A673 (cell line): ENCODE results near the gene FYCO1. TPM values are rescaled to one million over a fixed set of nuclear protein-coding genes. Genes with fewer than 3 reads are reported as not detected.

Experiments
- BruUV-seq: library from RNA; stranded (reverse); fragments of 400-500 nt; replicated peaks from 2 replicates; lab custom pipeline; 2021; lab: Mats Ljungman, UMichigan
- CTCF ChIA-PET: fragments of 300-600 bp; sonication (Branson Sonifier 250); formaldehyde crosslinking; loops from one replicate; lab custom pipeline; 2022; ENCODE audit warnings: antibody characterized with exemption; lab: Charles Lee
- POLR2A ChIA-PET: fragments of 300-600 bp; sonication (Branson Sonifier 250); formaldehyde crosslinking; loops from one replicate; lab custom pipeline; 2022; ENCODE audit warnings: antibody characterized with exemption; ENCODE audit not compliant: low non-redundant PET; lab: Charles Lee
- DNase-seq: peaks from one replicate; pipeline ENCODE4 v3.0.0-alpha.2; 2015; ENCODE audit warnings: low spot score
- H3K27ac ChIP-seq: fragments of 200-600 bp; sonication (generic); 2 replicates; pipeline ENCODE4 v1.5.1; 2016; ENCODE audit warnings: mixed run types, low read depth, mild to moderate bottlenecking, mixed read lengths, antibody characterized with exemption, low read length; ENCODE audit not compliant: poor library complexity, severe bottlenecking
- H3K27me3 ChIP-seq: fragments of 200-600 bp; sonication (generic); replicated peaks from 2 replicates; pipeline ENCODE4 v1.6.1; 2017; ENCODE audit warnings: mixed run types, low read depth, mild to moderate bottlenecking, mixed read lengths, antibody characterized with exemption, low read length; ENCODE audit not compliant: insufficient read depth, poor library complexity
- H3K36me3 ChIP-seq: fragments of 200-600 bp; sonication (generic); 2 replicates; pipeline ENCODE4 v1.6.1; 2016; ENCODE audit warnings: mixed run types, mild to moderate bottlenecking, mixed read lengths, antibody characterized with exemption, low read length; ENCODE audit not compliant: insufficient read depth, poor library complexity, severe bottlenecking
- H3K4me1 ChIP-seq: fragments of 200-600 bp; sonication (generic); 2 replicates; pipeline ENCODE4 v1.6.1; 2017; ENCODE audit warnings: mixed run types, mild to moderate bottlenecking, mixed read lengths, antibody characterized with exemption, low read length; ENCODE audit not compliant: insufficient read depth, poor library complexity, severe bottlenecking
- H3K4me3 ChIP-seq: fragments of 200-600 bp; sonication (generic); 2 replicates; pipeline ENCODE4 v1.5.1; 2016; ENCODE audit warnings: low read depth, mixed run types, mild to moderate bottlenecking, mixed read lengths, low read length; ENCODE audit not compliant: poor library complexity, severe bottlenecking
- H3K9me3 ChIP-seq: fragments of 200-600 bp; sonication (generic); 2 replicates; pipeline ENCODE4 v1.6.1; 2016; ENCODE audit warnings: mixed run types, low read depth, mild to moderate bottlenecking, mixed read lengths, antibody characterized with exemption, low read length; ENCODE audit not compliant: poor library complexity, severe bottlenecking
- EZH2 ChIP-seq: fragments of 200-600 bp; sonication (generic); IDR thresholded peaks from 2 replicates; pipeline ENCODE4 v1.6.1; 2017; ENCODE audit warnings: borderline replicate concordance, low read depth, mild to moderate bottlenecking, mixed read lengths, antibody characterized with exemption, low read length; ENCODE audit not compliant: poor library complexity, severe bottlenecking
- intact Hi-C: fragments of 100-400 bp; cut with micrococcal nuclease; formaldehyde crosslinking; loops from one replicate; pipeline ENCODE4 v1.10.0; 2022; ENCODE audit not compliant: unreplicated experiment
- total RNA-seq: library from RNA; stranded (reverse); gene quantifications from 2 replicates; pipeline ENCODE4 v1.2.3, GENCODE V29; 2021
- TF ChIP-seq, protein P1 (sequence below): fragments of 300-800, 200-600 bp; sonication (generic); conservative IDR thresholded peaks from 2 replicates; pipeline ENCODE4 v1.5.1; 2017; ENCODE audit warnings: low read depth, mild to moderate bottlenecking, antibody characterized with exemption, low read length, moderate library complexity, mixed read lengths

Gene FYCO1
- total RNA-seq, 1 experiment from 2014 or later = 7.4 TPM

GRCh38 chr3:45988362-45988761 is 7.3 kb downstream of the FYCO1 start:
- DNase-seq = no peak
- BruUV-seq = no TSS peak
- Histone ChIP-seq H3K27ac (no peak overlapping the region), H3K4me3 (no peak overlapping the region), H3K4me1 (no peaks in the 10 kb centered on the region), H3K9me3 (no peaks in the 10 kb centered on the region), H3K27me3 (no peaks in the 10 kb centered on the region), H3K36me3 (peaks cover 2% of the 10 kb centered on the region)
- CTCF ChIA-PET = no interaction called here
- POLR2A ChIA-PET = no interaction called here
- intact Hi-C loops = no loop called here
- TF ChIP-seq, protein P1, sequence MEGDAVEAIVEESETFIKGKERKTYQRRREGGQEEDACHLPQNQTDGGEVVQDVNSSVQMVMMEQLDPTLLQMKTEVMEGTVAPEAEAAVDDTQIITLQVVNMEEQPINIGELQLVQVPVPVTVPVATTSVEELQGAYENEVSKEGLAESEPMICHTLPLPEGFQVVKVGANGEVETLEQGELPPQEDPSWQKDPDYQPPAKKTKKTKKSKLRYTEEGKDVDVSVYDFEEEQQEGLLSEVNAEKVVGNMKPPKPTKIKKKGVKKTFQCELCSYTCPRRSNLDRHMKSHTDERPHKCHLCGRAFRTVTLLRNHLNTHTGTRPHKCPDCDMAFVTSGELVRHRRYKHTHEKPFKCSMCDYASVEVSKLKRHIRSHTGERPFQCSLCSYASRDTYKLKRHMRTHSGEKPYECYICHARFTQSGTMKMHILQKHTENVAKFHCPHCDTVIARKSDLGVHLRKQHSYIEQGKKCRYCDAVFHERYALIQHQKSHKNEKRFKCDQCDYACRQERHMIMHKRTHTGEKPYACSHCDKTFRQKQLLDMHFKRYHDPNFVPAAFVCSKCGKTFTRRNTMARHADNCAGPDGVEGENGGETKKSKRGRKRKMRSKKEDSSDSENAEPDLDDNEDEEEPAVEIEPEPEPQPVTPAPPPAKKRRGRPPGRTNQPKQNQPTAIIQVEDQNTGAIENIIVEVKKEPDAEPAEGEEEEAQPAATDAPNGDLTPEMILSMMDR = no peak
- TF ChIP-seq EZH2 = no peak

- Histone ChIP-seq H3K27ac (no peak overlapping the region), H3K9me3 (no peaks in the 10 kb centered on the region), H3K36me3 (peaks cover 4% of the 10 kb centered on the region), H3K4me1 (no peaks in the 10 kb centered on the region), H3K27me3 (no peaks in the 10 kb centered on the region), H3K4me3 (no peak overlapping the region)
- intact Hi-C loops = no loop called here
- ChIA-PET CTCF (no interaction called here), POLR2A (no interaction called here)
- no TSS peak for BruUV-seq
- TF ChIP-seq EZH2 = no peak
- TF ChIP-seq, protein P1 = no peak
- DNase-seq = no peak
These were observed 8.0 kb downstream of the FYCO1 start for GRCh38 chr3:45987368-45988291.

GRCh38 chr3:45986303-45986982 is 9.2 kb downstream of the FYCO1 start:
- intact Hi-C loops = no loop called here
- peaks cover 4% of the 10 kb centered on the region for H3K36me3 ChIP-seq
- no peak overlapping the region for H3K4me3 ChIP-seq
- H3K27me3 ChIP-seq = no peaks in the 10 kb centered on the region
- no peak for DNase-seq
- CTCF ChIA-PET = no interaction called here
- no peak overlapping the region for H3K27ac ChIP-seq
- no peaks in the 10 kb centered on the region for H3K4me1 ChIP-seq
- no peak for TF ChIP-seq EZH2
- TF ChIP-seq, protein P1 = no peak
- POLR2A ChIA-PET = no interaction called here
- no peaks in the 10 kb centered on the region for H3K9me3 ChIP-seq
- BruUV-seq = no TSS peak
